Measurements from ENCODE around the gene IZUMO2.

Gene IZUMO2

GRCh38 chr19:50203281-50204080 is 40.4 kb upstream of the IZUMO2 start, which contains the start of gene MYH14:
TSS of gene MYH14 (plus strand) at chr19:50203622. CDS start at chr19:50210366, 6,744 bp downstream.
- Histone ChIP-seq H3K36me3 (ENCODE audit: insufficient read depth, low read length) (no peaks in the 10 kb centered on the region), H3K4me3 (no peak within 1 kb of the TSS), H3K9ac (ENCODE audit: insufficient read length) (no peak within 1 kb of the TSS), H3K9me3 (ENCODE audit: low read depth, low read length) (no peaks in the 10 kb centered on the region), H3K27ac (no peak within 1 kb of the TSS)
- no peak for DNase-seq (ENCODE audit: low read depth, low spot score)
- TF ChIP-seq FOXP2 (optimal IDR thresholded peaks at IDR 0.05; ENCODE audit: control extremely low read depth, extremely low read length, insufficient read depth) (no peak), POLR2AphosphoS5 (IDR thresholded peaks at IDR 0.05; ENCODE audit: borderline replicate concordance, low read depth, low read length) (no peak), EZH2 (IDR thresholded peaks at IDR 0.05) (no peak)

GRCh38 chr19:50202962-50203280 is 39.8 kb upstream of the IZUMO2 start:
- H3K36me3 ChIP-seq (ENCODE audit: insufficient read depth, low read length), result no peaks in the 10 kb centered on the region
- no peak for DNase-seq (ENCODE audit: low read depth, low spot score)
- no peaks in the 10 kb centered on the region for H3K9me3 ChIP-seq (ENCODE audit: low read depth, low read length)
- TF ChIP-seq EZH2 (IDR thresholded peaks at IDR 0.05) (no peak), POLR2AphosphoS5 (IDR thresholded peaks at IDR 0.05; ENCODE audit: borderline replicate concordance, low read depth, low read length) (no peak), FOXP2 (optimal IDR thresholded peaks at IDR 0.05; ENCODE audit: control extremely low read depth, extremely low read length, insufficient read depth) (no peak)
- H3K27ac ChIP-seq, result no peak overlapping the region
- H3K4me3 ChIP-seq, result no peak overlapping the region
- no peak overlapping the region for H3K9ac ChIP-seq (ENCODE audit: insufficient read length)

GRCh38 chr19:50202386-50202785 is 39.3 kb upstream of the IZUMO2 start:
- TF ChIP-seq EZH2 (IDR thresholded peaks at IDR 0.05), result no peak
- TF ChIP-seq POLR2AphosphoS5 (IDR thresholded peaks at IDR 0.05; ENCODE audit: borderline replicate concordance, low read depth, low read length), result no peak
- no peak for TF ChIP-seq FOXP2 (optimal IDR thresholded peaks at IDR 0.05; ENCODE audit: control extremely low read depth, extremely low read length, insufficient read depth)
- Histone ChIP-seq H3K36me3 (ENCODE audit: insufficient read depth, low read length) (no peaks in the 10 kb centered on the region), H3K9me3 (ENCODE audit: low read depth, low read length) (no peaks in the 10 kb centered on the region), H3K9ac (ENCODE audit: insufficient read length) (no peak overlapping the region), H3K27ac (no peak overlapping the region), H3K4me3 (no peak overlapping the region)
- DNase-seq (ENCODE audit: low read depth, low spot score), result no peak

- Histone ChIP-seq H3K4me3 (no peak overlapping the region), H3K9me3 (ENCODE audit: low read depth, low read length) (no peaks in the 10 kb centered on the region), H3K36me3 (ENCODE audit: insufficient read depth, low read length) (no peaks in the 10 kb centered on the region), H3K27ac (no peak overlapping the region), H3K9ac (ENCODE audit: insufficient read length) (no peak overlapping the region)
- TF ChIP-seq FOXP2 (optimal IDR thresholded peaks at IDR 0.05; ENCODE audit: control extremely low read depth, extremely low read length, insufficient read depth) (no peak), POLR2AphosphoS5 (IDR thresholded peaks at IDR 0.05; ENCODE audit: borderline replicate concordance, low read depth, low read length) (no peak), EZH2 (IDR thresholded peaks at IDR 0.05) (no peak)
- no peak for DNase-seq (ENCODE audit: low read depth, low spot score)
These were observed 36.1 kb upstream of the IZUMO2 start for GRCh38 chr19:50199259-50199555.

GRCh38 chr19:50198431-50199258 is 35.6 kb upstream of the IZUMO2 start:
- Histone ChIP-seq H3K9ac (ENCODE audit: insufficient read length) (no peak overlapping the region), H3K27ac (no peak overlapping the region), H3K4me3 (no peak overlapping the region), H3K36me3 (ENCODE audit: insufficient read depth, low read length) (no peaks in the 10 kb centered on the region), H3K9me3 (ENCODE audit: low read depth, low read length) (no peaks in the 10 kb centered on the region)
- TF ChIP-seq FOXP2 (optimal IDR thresholded peaks at IDR 0.05; ENCODE audit: control extremely low read depth, extremely low read length, insufficient read depth) (no peak), POLR2AphosphoS5 (IDR thresholded peaks at IDR 0.05; ENCODE audit: borderline replicate concordance, low read depth, low read length) (no peak), EZH2 (IDR thresholded peaks at IDR 0.05) (no peak)
- DNase-seq (ENCODE audit: low read depth, low spot score), result no peak

GRCh38 chr19:50197348-50197747 is 34.3 kb upstream of the IZUMO2 start:
- no peak overlapping the region for H3K9ac ChIP-seq (ENCODE audit: insufficient read length)
- no peak overlapping the region for H3K27ac ChIP-seq
- TF ChIP-seq FOXP2 (optimal IDR thresholded peaks at IDR 0.05; ENCODE audit: control extremely low read depth, extremely low read length, insufficient read depth) (no peak), POLR2AphosphoS5 (IDR thresholded peaks at IDR 0.05; ENCODE audit: borderline replicate concordance, low read depth, low read length) (no peak), EZH2 (IDR thresholded peaks at IDR 0.05) (no peak)
- no peak for DNase-seq (ENCODE audit: low read depth, low spot score)
- no peak overlapping the region for H3K4me3 ChIP-seq
- H3K9me3 ChIP-seq (ENCODE audit: low read depth, low read length), result no peaks in the 10 kb centered on the region
- H3K36me3 ChIP-seq (ENCODE audit: insufficient read depth, low read length), result no peaks in the 10 kb centered on the region

- H3K4me3 ChIP-seq, result no peak overlapping the region
- TF ChIP-seq POLR2AphosphoS5 (IDR thresholded peaks at IDR 0.05; ENCODE audit: borderline replicate concordance, low read depth, low read length) (no peak), FOXP2 (optimal IDR thresholded peaks at IDR 0.05; ENCODE audit: control extremely low read depth, extremely low read length, insufficient read depth) (no peak), EZH2 (IDR thresholded peaks at IDR 0.05) (no peak)
- H3K27ac ChIP-seq, result no peak overlapping the region
- no peaks in the 10 kb centered on the region for H3K9me3 ChIP-seq (ENCODE audit: low read depth, low read length)
- DNase-seq (ENCODE audit: low read depth, low spot score), result no peak
- H3K9ac ChIP-seq (ENCODE audit: insufficient read length), result no peak overlapping the region
- H3K36me3 ChIP-seq (ENCODE audit: insufficient read depth, low read length), result no peaks in the 10 kb centered on the region
These were observed 33.3 kb upstream of the IZUMO2 start for GRCh38 chr19:50196322-50196932.

- Histone ChIP-seq H3K4me3 (no peak overlapping the region), H3K36me3 (ENCODE audit: insufficient read depth, low read length) (no peaks in the 10 kb centered on the region), H3K27ac (no peak overlapping the region), H3K9ac (ENCODE audit: insufficient read length) (no peak overlapping the region), H3K9me3 (ENCODE audit: low read depth, low read length) (no peaks in the 10 kb centered on the region)
- DNase-seq (ENCODE audit: low read depth, low spot score), result no peak
- TF ChIP-seq EZH2 (IDR thresholded peaks at IDR 0.05) (no peak), FOXP2 (optimal IDR thresholded peaks at IDR 0.05; ENCODE audit: control extremely low read depth, extremely low read length, insufficient read depth) (no peak)
These were observed 32.1 kb upstream of the IZUMO2 start for GRCh38 chr19:50195224-50195623.
